Measurements from ENCODE around the gene FAM181B. TPM values are rescaled to one million over a fixed set of nuclear protein-coding genes. Genes with fewer than 3 reads are reported as not detected.

FAM181B gene
- total RNA-seq, 1 experiment from 2014 or later: 0.44 TPM

DNA sequence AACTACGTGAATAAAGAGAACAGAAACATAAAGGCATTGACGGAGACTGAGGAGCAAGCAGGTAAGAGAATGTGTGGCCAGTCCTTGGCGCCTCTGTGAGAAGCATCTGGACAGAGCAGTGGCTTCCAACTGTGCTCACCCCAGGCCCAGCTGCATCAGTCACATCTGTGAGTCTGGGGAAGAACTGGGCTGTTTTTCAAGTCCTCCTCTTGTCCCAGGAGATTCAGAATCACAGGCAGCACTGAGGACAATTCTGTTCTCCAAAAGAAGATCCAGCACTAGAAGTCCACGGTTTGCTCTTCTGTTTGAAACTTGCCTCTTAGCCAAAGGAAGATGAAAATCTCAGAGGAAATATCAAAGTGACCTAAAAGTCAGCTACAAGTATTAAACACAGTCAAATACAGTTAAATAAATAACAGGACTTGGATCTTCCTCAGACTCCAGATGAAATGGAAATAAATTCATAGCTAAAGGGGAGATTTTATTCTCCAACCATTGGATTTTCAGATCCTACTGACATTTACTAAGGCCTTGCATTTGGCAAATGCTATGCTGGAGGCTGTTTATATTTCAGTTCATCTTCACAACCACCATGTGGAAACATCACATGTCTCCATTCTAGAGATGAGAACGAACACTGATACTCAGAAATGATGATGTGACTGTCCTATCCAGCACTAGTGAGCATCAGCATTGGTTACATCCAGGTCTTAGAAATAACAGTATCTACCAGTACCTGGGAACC lies 14.1 kb downstream of the FAM181B start:
- Mint-ChIP-seq H3K4me1 (peaks cover 6 to 21% of the 10 kb centered on the region in 2 experiments), H3K27ac (no peak overlapping the region), H3K36me3 (ENCODE audit: insufficient read depth in 1 of 3, low read depth in 3 of 3) (no peaks in the 10 kb centered on the region), H3K4me3 (no peak overlapping the region), H3K9me3 (no peaks in the 10 kb centered on the region), H3K27me3 (ENCODE audit: low read depth) (no peaks in the 10 kb centered on the region; the same call in 1 of the 2 replicates)
- H3K23me2 ChIP-seq (ENCODE audit: insufficient read length, low read depth, low read length, poor library complexity, severe bottlenecking): no peaks in the 10 kb centered on the region
- H2AK5ac ChIP-seq (ENCODE audit: insufficient read length, low read length): no peak overlapping the region
- H4K8ac ChIP-seq (replicated peaks; ENCODE audit: insufficient read length, low read depth, low read length): no peak overlapping the region
- H3K56ac ChIP-seq (ENCODE audit: insufficient read length, low read depth, low read length): no peak overlapping the region
- no peaks in the 10 kb centered on the region for H3K4me1 ChIP-seq (ENCODE audit: insufficient read depth, low read length)
- TF ChIP-seq CTCF (conservative IDR thresholded peaks at IDR 0.05): no peak
- H3K9ac ChIP-seq (ENCODE audit: extremely low read depth, insufficient read length, low read length): no peak overlapping the region
- H3K4ac ChIP-seq (ENCODE audit: low read depth, low read length): no peak overlapping the region
- no peak for DNase-seq
- H4K5ac ChIP-seq (ENCODE audit: insufficient read length, low read depth, low read length): no peak overlapping the region
- H4K91ac ChIP-seq (ENCODE audit: insufficient read length, low read depth, low read length): no peak overlapping the region
- no peak overlapping the region for H2BK20ac ChIP-seq (ENCODE audit: low read depth, low read length, poor library complexity, severe bottlenecking)
- WGBS (ENCODE audit: extremely low coverage, insufficient read length, low lambda C conversion rate): no CpG with 5 or more reads among the region's 5 CpGs
- no peaks in the 10 kb centered on the region for H3K79me1 ChIP-seq (ENCODE audit: insufficient read depth, low read depth, low read length, poor library complexity, severe bottlenecking)
- no peaks in the 10 kb centered on the region for H4K20me1 ChIP-seq (ENCODE audit: control insufficient read depth, insufficient read depth, insufficient read length)
- H2BK120ac ChIP-seq (ENCODE audit: low read depth, low read length, poor library complexity, severe bottlenecking): no peak overlapping the region
- H3K79me2 ChIP-seq (ENCODE audit: insufficient read depth, low read length): no peaks in the 10 kb centered on the region
- no peak overlapping the region for H2BK12ac ChIP-seq (ENCODE audit: insufficient read length, low read depth, low read length)
- no peak overlapping the region for H3K4me2 ChIP-seq (ENCODE audit: insufficient read depth, insufficient read length, low read length)
- H3K27me3 ChIP-seq (ENCODE audit: insufficient read depth, low read length): no peaks in the 10 kb centered on the region
- H3T11ph ChIP-seq (ENCODE audit: low read length): no peak overlapping the region
- H3K27ac ChIP-seq (ENCODE audit: insufficient read length, low read depth, low read length): no peak overlapping the region
- H3K18ac ChIP-seq (ENCODE audit: insufficient read length, low read depth, low read length): no peak overlapping the region
- no peaks in the 10 kb centered on the region for H3K9me3 ChIP-seq (ENCODE audit: control insufficient read depth, low read depth, low read length)
- no peak overlapping the region for H3K14ac ChIP-seq (ENCODE audit: insufficient read depth, low read length)
- H2BK15ac ChIP-seq (ENCODE audit: low read depth, low read length): no peak overlapping the region
- no peak overlapping the region for H2BK5ac ChIP-seq (ENCODE audit: insufficient read length, low read length)
- no peak overlapping the region for H3K23ac ChIP-seq (ENCODE audit: insufficient read length, low read depth, low read length)
- H2AFZ ChIP-seq (ENCODE audit: low read length): no peak overlapping the region

All from H9 (cell line).